Hepatic stellate cell (primary cell): ENCODE data around the gene NAT8L.

Source experiments
- DNase-seq: peaks from one replicate; pipeline ENCODE4 v3.0.0; 2011; ENCODE audit warnings: low spot score

The NAT8L gene

GRCh38 chr4:2075987-2076907 is 17.1 kb downstream of the NAT8L start:
- no peak for DNase-seq

- no peak for DNase-seq
These were observed 17.9 kb downstream of the NAT8L start for GRCh38 chr4:2076908-2077536.

- no peak for DNase-seq
These were observed 18.7 kb downstream of the NAT8L start for GRCh38 chr4:2077537-2078460.

- DNase-seq: no peak
These were observed 19.5 kb downstream of the NAT8L start for GRCh38 chr4:2078584-2078983.

- no peak for DNase-seq
These were observed 19.9 kb downstream of the NAT8L start for GRCh38 chr4:2079006-2079405.

- DNase-seq: no peak
These were observed 20.8 kb downstream of the NAT8L start for GRCh38 chr4:2079926-2080325.

GRCh38 chr4:2080429-2081300 is 21.5 kb downstream of the NAT8L start:
- DNase-seq: no peak

GRCh38 chr4:2081540-2081939 is 22.4 kb downstream of the NAT8L start:
- DNase-seq: no peak

- DNase-seq: no peak
These were observed 23.0 kb downstream of the NAT8L start for GRCh38 chr4:2082118-2082517.

GRCh38 chr4:2082627-2083026 is 23.5 kb downstream of the NAT8L start:
- DNase-seq: no peak

- DNase-seq: no peak
These were observed 24.1 kb downstream of the NAT8L start for GRCh38 chr4:2083116-2083825.

- no peak for DNase-seq
These were observed 24.7 kb downstream of the NAT8L start for GRCh38 chr4:2083826-2084160.

GRCh38 chr4:2084316-2084715 is 25.2 kb downstream of the NAT8L start:
- no peak for DNase-seq

- DNase-seq: no peak
These were observed 26.4 kb downstream of the NAT8L start for GRCh38 chr4:2085496-2085901.

- no peak for DNase-seq
These were observed 28.0 kb downstream of the NAT8L start for GRCh38 chr4:2087170-2087569.

- DNase-seq: no peak
These were observed 30.1 kb downstream of the NAT8L start for GRCh38 chr4:2089222-2089621.

GRCh38 chr4:2090642-2091041 is 31.5 kb downstream of the NAT8L start:
- no peak for DNase-seq

- no peak for DNase-seq
These were observed 33.0 kb downstream of the NAT8L start for GRCh38 chr4:2091990-2092668.

GRCh38 chr4:2092669-2093053 is 33.5 kb downstream of the NAT8L start:
- DNase-seq: no peak

GRCh38 chr4:2093265-2093664 is 34.1 kb downstream of the NAT8L start:
- no peak for DNase-seq
